ENCODE data around the gene CDH24. TPM values are rescaled to one million over a fixed set of nuclear protein-coding genes. Genes with fewer than 3 reads are reported as not detected.

CDH24 gene
- total and polyA plus RNA-seq, 9 of the 15 experiments (the other 6 are each of a cell fraction or from before 2014, with no cell fraction given), result 0.04 to 16.2 (median 4.9) TPM

DNA sequence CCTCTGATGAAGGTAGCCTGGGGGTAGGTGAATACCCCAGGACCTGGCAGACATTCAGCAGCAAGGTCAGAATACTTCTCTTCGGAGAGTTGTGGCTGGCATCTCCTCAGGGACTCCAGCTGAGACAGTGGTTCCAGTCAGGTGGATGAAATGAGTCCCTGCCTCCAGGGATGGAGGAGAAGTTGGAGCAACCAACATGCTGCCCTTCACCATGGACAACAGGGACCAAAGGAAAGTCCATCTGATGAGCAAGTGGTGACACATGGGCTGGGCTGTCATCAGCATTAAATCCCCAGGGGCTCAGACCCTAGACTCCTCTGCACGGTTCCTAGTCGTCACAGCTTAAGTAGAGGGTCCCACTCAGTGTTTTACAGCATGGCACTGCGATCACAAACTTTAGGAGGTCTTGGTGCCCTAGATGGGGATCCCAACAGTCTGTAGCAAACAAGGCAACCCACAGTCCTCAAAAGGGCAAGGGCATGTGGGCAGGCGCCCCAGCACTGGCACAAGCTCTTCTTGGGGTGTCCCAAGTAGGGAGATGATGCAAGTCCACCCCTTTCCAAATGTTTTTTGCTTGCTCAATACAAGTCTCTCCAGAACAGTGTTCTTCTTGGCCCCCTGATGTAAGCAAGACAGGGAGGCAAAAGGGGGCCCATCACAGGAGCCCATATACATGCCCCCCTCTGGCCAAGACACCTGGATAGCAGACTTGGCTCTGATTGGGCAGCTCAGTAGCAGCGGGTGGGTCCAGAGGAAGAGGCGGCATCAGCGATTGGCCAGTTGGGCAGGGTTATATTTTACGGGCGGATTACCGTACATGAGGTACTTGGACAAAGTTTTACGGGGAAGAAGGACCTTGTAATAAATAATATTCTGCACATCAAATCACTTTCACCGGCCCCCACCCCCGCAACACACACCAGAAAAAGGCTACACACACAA, 10.8 kb upstream of the CDH24 start (continued):
- TF ChIP-seq PHF21A (IDR thresholded peaks at IDR 0.05; ENCODE audit: borderline replicate concordance, low read depth), result no peak
- TF ChIP-seq BHLHE40 (IDR thresholded peaks at IDR 0.05; ENCODE audit: low read length), result no peak
- TF ChIP-seq GTF2A2 (tag; IDR thresholded peaks at IDR 0.05), result no peak
- TF ChIP-seq, protein P1, sequence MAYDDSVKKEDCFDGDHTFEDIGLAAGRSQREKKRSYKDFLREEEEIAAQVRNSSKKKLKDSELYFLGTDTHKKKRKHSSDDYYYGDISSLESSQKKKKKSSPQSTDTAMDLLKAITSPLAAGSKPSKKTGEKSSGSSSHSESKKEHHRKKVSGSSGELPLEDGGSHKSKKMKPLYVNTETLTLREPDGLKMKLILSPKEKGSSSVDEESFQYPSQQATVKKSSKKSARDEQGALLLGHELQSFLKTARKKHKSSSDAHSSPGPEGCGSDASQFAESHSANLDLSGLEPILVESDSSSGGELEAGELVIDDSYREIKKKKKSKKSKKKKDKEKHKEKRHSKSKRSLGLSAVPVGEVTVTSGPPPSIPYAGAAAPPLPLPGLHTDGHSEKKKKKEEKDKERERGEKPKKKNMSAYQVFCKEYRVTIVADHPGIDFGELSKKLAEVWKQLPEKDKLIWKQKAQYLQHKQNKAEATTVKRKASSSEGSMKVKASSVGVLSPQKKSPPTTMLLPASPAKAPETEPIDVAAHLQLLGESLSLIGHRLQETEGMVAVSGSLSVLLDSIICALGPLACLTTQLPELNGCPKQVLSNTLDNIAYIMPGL (CRISPR knock-in tag; IDR thresholded peaks at IDR 0.05), result no peak

DNA sequence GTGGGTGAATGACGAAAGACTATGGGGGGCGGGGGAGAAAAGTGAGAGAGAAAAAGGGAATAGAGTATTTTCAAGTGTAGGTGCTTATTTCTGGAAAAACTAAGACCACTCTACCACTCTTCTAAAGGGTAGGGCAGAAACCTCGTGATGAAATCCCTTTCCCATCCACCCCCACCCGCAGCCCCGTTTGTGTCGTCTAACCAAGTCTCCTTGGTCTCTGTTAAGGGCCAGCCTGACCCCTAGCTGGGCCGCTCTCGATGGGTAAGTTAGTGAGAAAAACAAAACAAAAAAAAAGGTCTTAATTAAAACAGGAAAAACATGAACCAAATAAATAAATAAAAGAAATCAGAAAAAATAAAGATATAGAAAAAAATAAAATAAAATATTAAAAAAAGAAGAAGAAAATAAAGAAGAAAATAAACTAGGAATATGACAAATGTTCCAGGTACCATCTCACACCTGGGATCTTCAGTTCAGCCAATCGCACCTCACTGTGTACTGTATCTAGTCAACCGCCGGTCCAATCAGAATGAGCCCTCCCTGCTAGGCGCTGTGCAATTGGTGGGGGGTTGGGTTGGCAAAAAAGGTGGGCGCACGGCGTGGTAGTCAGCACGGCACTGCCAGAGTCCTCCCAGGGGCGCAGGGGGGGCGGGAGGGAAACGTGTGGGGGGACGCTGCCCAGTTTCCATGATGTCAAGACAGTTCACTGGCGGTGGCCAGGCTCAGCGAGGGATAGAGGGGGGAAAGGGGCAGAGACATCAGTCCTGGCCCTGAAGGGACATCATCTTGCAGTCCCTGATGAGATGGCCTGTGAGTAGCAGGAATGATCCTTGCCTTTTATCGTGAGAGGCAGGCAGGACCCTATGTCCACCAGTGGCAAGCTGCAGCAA, 9.8 kb upstream of the CDH24 start:
- Histone ChIP-seq H3K27ac (ENCODE audit: extremely low read depth, low read depth, low read length) (no peak overlapping the region), H3K9me3 (replicated peaks; ENCODE audit: control insufficient read depth, insufficient read depth, low read depth, low read length) (no peaks in the 10 kb centered on the region), H2AFZ (ENCODE audit: low read depth, low read length) (no peak overlapping the region), H3K9me1 (ENCODE audit: control insufficient read depth, insufficient read depth, low read length) (peaks cover 5% of the 10 kb centered on the region), H3K36me3 (ENCODE audit: control insufficient read depth, insufficient read depth, low read length) (peaks cover 83% of the 10 kb centered on the region), H4K20me1 (replicated peaks; ENCODE audit: control insufficient read depth, insufficient read depth, low read length) (peaks cover 14% of the 10 kb centered on the region; the same call in 1 of the 2 replicates), H3K79me2 (ENCODE audit: control insufficient read depth, insufficient read depth, low read length) (peaks cover 65% of the 10 kb centered on the region), H3K4me1 (replicated peaks in 1 of 2; ENCODE audit: control insufficient read depth in 2 of 2, insufficient read depth in 2 of 2, low read length in 2 of 2) (peaks cover 11 to 16% of the 10 kb centered on the region in 2 experiments), H3K27me3 (ENCODE audit: control insufficient read depth in 2 of 2, insufficient read depth in 2 of 2, low read length in 2 of 2) (no peaks in the 10 kb centered on the region), H3K4me3 (no peak overlapping the region), H3K4me2 (ENCODE audit: insufficient read depth, low read length) (no peak overlapping the region), H3K9ac (ENCODE audit: insufficient read depth in 1 of 2, low read depth in 2 of 2, low read length in 2 of 2) (no peak overlapping the region)
- DNase-seq (ENCODE audit: extremely low read depth in 1 of 4, low spot score in 3 of 4), result no peak
- FAIRE-seq, result no peak
- TF ChIP-seq PHTF2 (CRISPR knock-in tag; IDR thresholded peaks at IDR 0.05), result no peak
- TF ChIP-seq NCOA4 (IDR thresholded peaks at IDR 0.05; ENCODE audit: partially characterized antibody), result no peak
- TF ChIP-seq, protein P2, sequence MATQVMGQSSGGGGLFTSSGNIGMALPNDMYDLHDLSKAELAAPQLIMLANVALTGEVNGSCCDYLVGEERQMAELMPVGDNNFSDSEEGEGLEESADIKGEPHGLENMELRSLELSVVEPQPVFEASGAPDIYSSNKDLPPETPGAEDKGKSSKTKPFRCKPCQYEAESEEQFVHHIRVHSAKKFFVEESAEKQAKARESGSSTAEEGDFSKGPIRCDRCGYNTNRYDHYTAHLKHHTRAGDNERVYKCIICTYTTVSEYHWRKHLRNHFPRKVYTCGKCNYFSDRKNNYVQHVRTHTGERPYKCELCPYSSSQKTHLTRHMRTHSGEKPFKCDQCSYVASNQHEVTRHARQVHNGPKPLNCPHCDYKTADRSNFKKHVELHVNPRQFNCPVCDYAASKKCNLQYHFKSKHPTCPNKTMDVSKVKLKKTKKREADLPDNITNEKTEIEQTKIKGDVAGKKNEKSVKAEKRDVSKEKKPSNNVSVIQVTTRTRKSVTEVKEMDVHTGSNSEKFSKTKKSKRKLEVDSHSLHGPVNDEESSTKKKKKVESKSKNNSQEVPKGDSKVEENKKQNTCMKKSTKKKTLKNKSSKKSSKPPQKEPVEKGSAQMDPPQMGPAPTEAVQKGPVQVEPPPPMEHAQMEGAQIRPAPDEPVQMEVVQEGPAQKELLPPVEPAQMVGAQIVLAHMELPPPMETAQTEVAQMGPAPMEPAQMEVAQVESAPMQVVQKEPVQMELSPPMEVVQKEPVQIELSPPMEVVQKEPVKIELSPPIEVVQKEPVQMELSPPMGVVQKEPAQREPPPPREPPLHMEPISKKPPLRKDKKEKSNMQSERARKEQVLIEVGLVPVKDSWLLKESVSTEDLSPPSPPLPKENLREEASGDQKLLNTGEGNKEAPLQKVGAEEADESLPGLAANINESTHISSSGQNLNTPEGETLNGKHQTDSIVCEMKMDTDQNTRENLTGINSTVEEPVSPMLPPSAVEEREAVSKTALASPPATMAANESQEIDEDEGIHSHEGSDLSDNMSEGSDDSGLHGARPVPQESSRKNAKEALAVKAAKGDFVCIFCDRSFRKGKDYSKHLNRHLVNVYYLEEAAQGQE (IDR thresholded peaks at IDR 0.05; ENCODE audit: borderline replicate concordance), result no peak
- TF ChIP-seq, protein P2 (CRISPR knock-in tag; IDR thresholded peaks at IDR 0.05; ENCODE audit: low read depth), result no peak
- ChIA-PET CTCF (ENCODE audit: low intra/inter-chr PET ratio) (interaction anchor here (1.9 to 7.2 kb wide), 2 partner anchors 42 to 44 kb away, joined by 6 to 109 read pairs; no protein-coding TSS in a partner anchor), POLR2A (interaction anchor here (0.6 to 2.1 kb wide), 4 partner anchors 8 to 254 kb away, joined by 3 to 23 read pairs (median 6); partner anchors contain the start of gene CDH24)
- BruUV-seq (replicated peaks), result no TSS peak
- in situ Hi-C loops (cut with MboI), result loop anchor here (5.0 kb wide), 1 partner anchor 40 kb away; no protein-coding TSS in a partner anchor
- 93% methylated on average over 20 of the region's 23 CpGs for WGBS (ENCODE audit: insufficient coverage, low coverage, missing lambda C conversion rate)
- no peak for ATAC-seq
- intact Hi-C loops (cut with micrococcal nuclease), result no loop called here
